Measurements from ENCODE around the gene PGM2.

The PGM2 gene

DNA sequence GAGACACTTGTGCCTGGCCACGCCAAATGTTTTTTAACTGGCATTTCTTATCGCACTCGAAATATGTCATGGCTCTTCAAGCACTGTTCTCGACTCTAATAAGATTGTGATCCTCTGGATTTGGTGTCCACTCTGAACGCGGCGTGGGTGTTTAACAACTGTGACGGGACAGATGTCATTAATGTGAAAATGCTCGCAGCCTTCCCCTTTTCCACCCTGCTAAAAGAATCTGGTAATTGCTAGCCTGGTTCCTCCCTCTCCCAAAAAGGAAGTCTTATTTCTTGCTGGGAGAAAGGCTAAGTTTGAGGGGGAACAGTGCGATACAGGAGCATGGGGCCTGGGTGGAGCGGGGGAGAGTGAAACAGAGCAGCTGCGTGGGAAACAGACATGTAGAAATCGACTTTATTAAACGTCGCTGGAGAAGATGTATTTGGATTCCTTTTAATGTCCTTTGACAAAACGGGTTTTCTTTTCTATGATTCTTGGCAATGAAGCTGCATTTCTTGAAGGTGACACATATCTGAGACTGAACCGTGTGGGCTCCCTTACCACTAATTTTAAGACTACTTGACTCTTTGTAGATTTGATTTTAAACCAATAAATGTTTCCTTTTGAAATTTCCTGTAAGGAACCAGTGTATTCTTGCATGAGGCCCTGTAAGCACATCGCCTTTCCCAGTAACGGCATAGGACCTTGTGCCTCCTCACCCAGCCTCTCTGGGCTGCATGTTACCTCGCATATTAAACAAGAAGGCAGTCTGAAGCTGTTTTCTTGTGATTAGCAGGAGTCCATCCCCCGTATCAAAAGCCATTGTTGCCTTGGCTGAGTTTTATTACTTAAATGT is 82.2 kb downstream of the PGM2 start:
- no peak for DNase-seq (ENCODE audit: low spot score)
- TF ChIP-seq, protein P1, sequence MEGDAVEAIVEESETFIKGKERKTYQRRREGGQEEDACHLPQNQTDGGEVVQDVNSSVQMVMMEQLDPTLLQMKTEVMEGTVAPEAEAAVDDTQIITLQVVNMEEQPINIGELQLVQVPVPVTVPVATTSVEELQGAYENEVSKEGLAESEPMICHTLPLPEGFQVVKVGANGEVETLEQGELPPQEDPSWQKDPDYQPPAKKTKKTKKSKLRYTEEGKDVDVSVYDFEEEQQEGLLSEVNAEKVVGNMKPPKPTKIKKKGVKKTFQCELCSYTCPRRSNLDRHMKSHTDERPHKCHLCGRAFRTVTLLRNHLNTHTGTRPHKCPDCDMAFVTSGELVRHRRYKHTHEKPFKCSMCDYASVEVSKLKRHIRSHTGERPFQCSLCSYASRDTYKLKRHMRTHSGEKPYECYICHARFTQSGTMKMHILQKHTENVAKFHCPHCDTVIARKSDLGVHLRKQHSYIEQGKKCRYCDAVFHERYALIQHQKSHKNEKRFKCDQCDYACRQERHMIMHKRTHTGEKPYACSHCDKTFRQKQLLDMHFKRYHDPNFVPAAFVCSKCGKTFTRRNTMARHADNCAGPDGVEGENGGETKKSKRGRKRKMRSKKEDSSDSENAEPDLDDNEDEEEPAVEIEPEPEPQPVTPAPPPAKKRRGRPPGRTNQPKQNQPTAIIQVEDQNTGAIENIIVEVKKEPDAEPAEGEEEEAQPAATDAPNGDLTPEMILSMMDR (IDR thresholded peaks at IDR 0.05; ENCODE audit: extremely low read depth, insufficient read depth, missing control alignments): no peak
- in situ Hi-C loops (cut with MboI; ENCODE audit: low pct_unique_long_range_greater_than_20kb, low sequenced_read_pairs, unreplicated experiment): no loop called here

DNA sequence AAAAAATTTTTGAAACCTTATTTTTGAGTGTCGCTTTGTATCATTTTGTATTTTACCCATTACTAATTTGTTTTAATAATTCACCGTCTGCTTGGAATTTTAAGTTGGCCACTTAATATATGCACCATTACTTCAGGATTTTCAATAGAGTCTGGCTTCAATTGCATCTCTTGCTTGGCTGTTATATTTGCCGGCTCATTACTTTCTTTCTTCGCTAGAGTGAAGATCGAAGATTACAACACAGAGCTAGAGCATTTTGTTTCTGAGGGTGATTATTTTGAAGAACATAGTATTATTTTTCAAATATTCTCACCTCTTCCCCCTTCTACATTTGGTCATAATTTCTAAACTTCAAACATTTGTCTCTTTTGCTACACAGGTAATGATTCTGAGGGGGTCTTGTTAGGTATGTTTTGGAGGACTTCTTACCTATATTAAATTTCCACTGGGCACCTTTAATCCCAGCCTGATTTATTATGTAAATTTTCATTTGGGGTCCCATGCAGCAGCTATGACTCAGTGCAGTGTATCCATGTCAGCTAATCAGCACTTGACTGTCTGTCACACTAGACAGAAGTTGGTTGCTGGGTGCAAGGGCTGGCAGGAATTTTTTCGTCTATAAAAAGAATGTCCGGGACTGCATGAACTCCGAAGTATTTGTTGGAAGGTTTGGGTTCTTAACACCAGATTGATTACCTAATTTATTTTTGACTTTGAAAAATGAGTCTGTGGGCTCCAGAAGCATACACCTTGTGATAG is 83.0 kb downstream of the PGM2 start:
- in situ Hi-C loops (cut with MboI; ENCODE audit: low pct_unique_long_range_greater_than_20kb, low sequenced_read_pairs, unreplicated experiment): no loop called here
- no peak for DNase-seq (ENCODE audit: low spot score)
- TF ChIP-seq, protein P1 (IDR thresholded peaks at IDR 0.05; ENCODE audit: extremely low read depth, insufficient read depth, missing control alignments): no peak

DNA sequence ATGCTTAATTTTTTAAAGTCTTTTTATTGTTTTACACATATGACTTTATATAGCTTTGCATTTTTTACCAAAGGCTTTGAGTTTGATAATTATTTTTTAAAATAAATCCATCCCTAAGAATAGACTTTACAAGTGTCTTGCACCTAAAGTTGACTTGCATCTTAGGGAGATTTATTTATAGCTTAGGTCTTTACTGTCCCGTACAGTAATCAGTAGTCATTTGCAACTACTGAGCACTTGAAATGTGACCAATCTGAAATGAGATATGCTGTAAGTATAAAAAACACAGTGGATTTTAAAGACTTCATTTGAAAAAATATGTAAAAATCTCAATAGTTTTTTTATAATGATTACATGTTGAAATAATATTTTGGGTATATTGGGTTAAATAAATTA is 83.6 kb downstream of the PGM2 start:
- DNase-seq (ENCODE audit: low spot score): no peak
- in situ Hi-C loops (cut with MboI; ENCODE audit: low pct_unique_long_range_greater_than_20kb, low sequenced_read_pairs, unreplicated experiment): no loop called here
- TF ChIP-seq, protein P1 (IDR thresholded peaks at IDR 0.05; ENCODE audit: extremely low read depth, insufficient read depth, missing control alignments): no peak

Measured in GM13977 (cell line).